Astrocyte (in vitro differentiated cells and primary cell): ENCODE data around the gene TEX29.

Source experiments
- CTCF ChIP-seq: IDR thresholded peaks from 2 replicates; pipeline ENCODE4 v1.5.1; 2011; ENCODE audit warnings: low read depth, mild to moderate bottlenecking, inconsistent platforms, low read length, moderate library complexity; ENCODE audit not compliant: insufficient read depth
- EZH2 ChIP-seq: IDR thresholded peaks from 2 replicates; pipeline ENCODE4 v1.6.1; 2012; ENCODE audit warnings: mild to moderate bottlenecking, low read length, inconsistent platforms; ENCODE audit not compliant: insufficient read depth

- no peak for TF ChIP-seq CTCF
- no peak for TF ChIP-seq EZH2
Observed at GRCh38 chr13:111388851-111389500, 68.5 kb downstream of the TEX29 start.
